K562 (cell line): Measurements from ENCODE around the gene SV2C. TPM values are rescaled to one million over a fixed set of nuclear protein-coding genes. Genes with fewer than 3 reads are reported as not detected.

Experiments used
- ATAC-seq: fragments of 200-7000 bp; cut with Tn5 transposase; 3 replicates; pipeline ENCODE4 v1.9.1; 2020; ENCODE audit warnings: moderate library complexity
- BruUV-seq: library from RNA; stranded (reverse); fragments of 400-500 nt; replicated peaks from 2 replicates; lab custom pipeline; 2021; lab: Mats Ljungman, UMichigan
- CTCF ChIA-PET: fragments of 300-600 bp; formaldehyde crosslinking; extraction: SDS; loops from one replicate; lab custom pipeline; 2021; ENCODE audit warnings: low intra/inter-chr PET ratio; lab: Yijun Ruan, JAX
- POLR2A ChIA-PET: fragments of 300-600, 350-650 bp; sonication (Branson Sonifier 250); formaldehyde crosslinking; extraction: SDS; loops from one replicate; lab custom pipeline; 2021; ENCODE audit warnings: antibody characterized with exemption, inconsistent platforms; lab: Yijun Ruan, JAX
- DNase-seq, 4 experiments: peaks; one replicate each; pipeline versions ENCODE4 v3.0.0 to v3.0.0-alpha.2; 2011 to 2018; ENCODE audit warnings: low spot score in 3 of 4, mixed read lengths in 3 of 4; ENCODE audit errors: extremely low read depth in 1 of 4
- FAIRE-seq: peaks from 2 replicates; lab custom pipeline; 2011; peaks lifted over from hg19 to GRCh38; lab: Jason Lieb, UNC
- H2AFZ ChIP-seq: 2 replicates; pipeline ENCODE4 v1.6.0; 2011; ENCODE audit warnings: low read depth, low read length, control low read depth, inconsistent platforms
- H3K27ac ChIP-seq: fragments of 200-600 bp; 3 replicates; pipeline ENCODE4 v1.8.0; 2011; ENCODE audit warnings: low read depth, mild to moderate bottlenecking, control low read depth, inconsistent platforms, low read length, moderate library complexity, mixed read lengths; ENCODE audit errors: extremely low read depth
- H3K27me3 ChIP-seq, 2 experiments: fragments of 300-600 bp in 1 of 2; 2 replicates in 1 of 2; 3 replicates in 1 of 2; pipeline versions ENCODE4 v1.6.0 to v1.8.0; 2011; ENCODE audit warnings: inconsistent platforms in 2 of 2, low read length in 2 of 2, mild to moderate bottlenecking in 1 of 2, mixed read lengths in 1 of 2, moderate library complexity in 1 of 2; ENCODE audit not compliant: control insufficient read depth in 2 of 2, insufficient read depth in 2 of 2
- H3K36me3 ChIP-seq: fragments of 300-600 bp; 3 replicates; pipeline ENCODE4 v1.8.0; 2011; ENCODE audit warnings: mild to moderate bottlenecking, low read length, inconsistent platforms; ENCODE audit not compliant: control insufficient read depth, insufficient read depth
- H3K4me1 ChIP-seq, 2 experiments: fragments of 200-600 bp in 1 of 2; replicated peaks in 1 of 2; 2 replicates in 1 of 2; 3 replicates in 1 of 2; pipeline versions ENCODE4 v1.5.1 to v1.8.0; 2011; ENCODE audit warnings: inconsistent platforms in 2 of 2, low read length in 2 of 2, mild to moderate bottlenecking in 1 of 2, mixed read lengths in 1 of 2, moderate library complexity in 1 of 2; ENCODE audit not compliant: control insufficient read depth in 2 of 2, insufficient read depth in 2 of 2
- H3K4me2 ChIP-seq: 2 replicates; pipeline ENCODE4 v1.6.1; 2011; ENCODE audit warnings: low read length, control low read depth, inconsistent platforms, mixed read lengths; ENCODE audit not compliant: insufficient read depth
- H3K4me3 ChIP-seq: fragments of 200-600 bp; sonication (generic), shearing (Covaris generic); 2 replicates; pipeline ENCODE4 v1.5.1; 2016; ENCODE audit warnings: control low read depth, inconsistent platforms
- H3K79me2 ChIP-seq: fragments of 200-600 bp; 3 replicates; pipeline ENCODE4 v1.8.0; 2011; ENCODE audit warnings: low read length, inconsistent platforms; ENCODE audit not compliant: control insufficient read depth, insufficient read depth
- H3K9ac ChIP-seq, 2 experiments: 2 replicates each; pipeline versions ENCODE4 v1.6.0 to v1.6.1; 2011; ENCODE audit warnings: low read depth in 2 of 2, low read length in 2 of 2, control low read depth in 1 of 2, inconsistent platforms in 1 of 2, mild to moderate bottlenecking in 1 of 2, mixed read lengths in 1 of 2; ENCODE audit not compliant: insufficient read depth in 1 of 2
- H3K9me1 ChIP-seq: one replicate; pipeline ENCODE4 v1.6.0; 2011; ENCODE audit warnings: inconsistent platforms, mild to moderate bottlenecking, low read length, moderate library complexity; ENCODE audit not compliant: control insufficient read depth, insufficient read depth
- H3K9me3 ChIP-seq: replicated peaks from 2 replicates; pipeline ENCODE4 v1.5.1; 2011; ENCODE audit warnings: low read depth, low read length, inconsistent platforms; ENCODE audit not compliant: control insufficient read depth, insufficient read depth
- H4K20me1 ChIP-seq: replicated peaks from 2 replicates; pipeline ENCODE4 v1.6.1; 2011; ENCODE audit warnings: low read length, inconsistent platforms, mixed read lengths; ENCODE audit not compliant: control insufficient read depth, insufficient read depth
- BDP1 ChIP-seq: IDR thresholded peaks from 3 replicates; pipeline ENCODE4 v1.6.1; 2011; ENCODE audit not compliant: insufficient read length, insufficient read depth
- BRD4 ChIP-seq: fragments of 200-600 bp; sonication (generic); IDR thresholded peaks from 2 replicates; pipeline ENCODE4 v1.6.1; 2017; ENCODE audit warnings: inconsistent platforms
- ELF4 ChIP-seq: fragments of 450-650 bp; formaldehyde crosslinking; IDR thresholded peaks from 2 replicates; pipeline ENCODE4 v1.4.0; 2022; ENCODE audit warnings: missing genetic modification characterization
- ERF ChIP-seq: fragments of 450-650 bp; formaldehyde crosslinking; IDR thresholded peaks from 2 replicates; pipeline ENCODE4 v1.4.0; 2020; ENCODE audit warnings: mild to moderate bottlenecking, mixed read lengths
- ESRRA ChIP-seq: fragments of 450-650 bp; IDR thresholded peaks from 2 replicates; pipeline ENCODE4 v1.6.1; 2014; ENCODE audit warnings: low read depth, mild to moderate bottlenecking, moderate library complexity, borderline replicate concordance
- FOXA1 ChIP-seq: fragments of 450-650 bp; IDR thresholded peaks from 2 replicates; pipeline ENCODE4 v1.6.1; 2016; ENCODE audit warnings: mild to moderate bottlenecking, borderline replicate concordance
- HCFC1 ChIP-seq: IDR thresholded peaks from 2 replicates; pipeline ENCODE4 v1.6.1; 2012; ENCODE audit warnings: low read depth, low read length, improper control_type of control experiment
- KAT8 ChIP-seq: fragments of 450-650 bp; IDR thresholded peaks from 2 replicates; pipeline ENCODE4 v1.6.1; 2016; ENCODE audit warnings: low read depth, mild to moderate bottlenecking
- MAFK ChIP-seq: IDR thresholded peaks from 2 replicates; pipeline ENCODE4 v1.6.1; 2011; ENCODE audit warnings: low read length, improper control_type of control experiment
- ZBTB8A ChIP-seq: fragments of 450-650 bp; IDR thresholded peaks from 2 replicates; pipeline ENCODE4 v1.6.1; 2018; ENCODE audit warnings: mild to moderate bottlenecking, moderate library complexity; ENCODE audit not compliant: partially characterized antibody
- ZNF212 ChIP-seq: fragments of 450-650 bp; formaldehyde crosslinking; IDR thresholded peaks from 2 replicates; pipeline ENCODE4 v1.4.0; 2020; ENCODE audit warnings: mild to moderate bottlenecking
- ZNF586 ChIP-seq: fragments of 450-650 bp; formaldehyde crosslinking; conservative IDR thresholded peaks from 2 replicates; pipeline ENCODE4 v1.4.0; 2020; ENCODE audit warnings: mild to moderate bottlenecking, moderate library complexity
- WGBS: fragments of 100-300 bp; shearing (Covaris generic); methylation state at CpG from one replicate; pipeline ENCODE4 v1.1.6; 2016; ENCODE audit warnings: low coverage, mixed read lengths; ENCODE audit not compliant: insufficient coverage; ENCODE audit errors: missing lambda C conversion rate; 5-methylcytosine and 5-hydroxymethylcytosine counted together
- in situ Hi-C: fragments of 300-500 bp; cut with MboI; formaldehyde crosslinking; loops from 4 replicates; pipeline ENCODE4 v1.15.0; 2018; ENCODE audit warnings: inconsistent platforms, mixed read lengths
- intact Hi-C: fragments of 100-400 bp; cut with micrococcal nuclease; formaldehyde crosslinking; loops from 2 replicates; pipeline ENCODE4 v1.14.2; 2022
- polyA plus RNA-seq, 8 experiments: library from polyadenylated mRNA; depleted of rRNA in 4 of 8; stranded (reverse) in 5 of 8; unstranded in 3 of 8; fragments of >200 nt; fragmentation: Nextera tagmentation in 2 of 8; fragmentation: Illumina TruSeq in 1 of 8; extraction: Ambion mirVana in 2 of 8; extraction: Trizol in 1 of 8; gene quantifications; 2 replicates each; pipeline versions ENCODE4 v1.2.1 to v1.2.3, GENCODE V29; 2011 to 2014; ENCODE audit warnings: inconsistent platforms in 1 of 8, missing spikeins in 1 of 8
- total RNA-seq, 7 experiments: library from RNA; depleted of rRNA in 6 of 7; stranded (reverse); fragments of >200 nt in 6 of 7; fragmentation: Illumina TruSeq in 2 of 7; extraction: Trizol in 2 of 7; gene quantifications; 2 replicates each; pipeline versions ENCODE4 v1.2.1 to v1.2.3, GENCODE V29; 2011 to 2021; ENCODE audit warnings: low replicate concordance in 1 of 7
- TF ChIP-seq, protein P1 (sequence below): fragments of 450-650 bp; conservative IDR thresholded peaks from 2 replicates; pipeline ENCODE4 v1.6.1; 2016; ENCODE audit warnings: missing genetic modification characterization, low read depth, mild to moderate bottlenecking, control low read depth, missing compliant biosample characterization

Gene SV2C
- total and polyA plus RNA-seq, 9 of the 15 experiments (the other 6 are each of a cell fraction or from before 2014, with no cell fraction given), result 0.05 TPM; not detected in 8

DNA sequence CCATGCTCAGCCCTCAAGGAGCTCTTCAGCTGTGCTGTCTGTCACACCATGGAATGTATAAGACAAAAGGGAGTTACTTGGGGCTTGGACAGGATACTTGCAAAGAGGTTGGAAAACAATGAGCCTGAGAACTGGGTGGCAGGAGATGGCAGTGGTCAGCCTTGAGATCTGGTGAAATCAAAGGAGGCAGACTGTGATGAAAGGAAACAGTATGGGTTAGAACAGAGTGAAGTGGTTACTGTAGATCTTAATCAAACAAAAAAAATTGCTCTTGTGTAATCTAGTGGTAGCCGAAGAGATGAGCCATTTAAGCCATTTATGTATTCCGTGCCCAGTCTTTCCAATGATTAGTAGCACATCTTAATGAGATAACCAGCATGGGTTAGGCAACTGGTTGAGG is 142.2 kb downstream of the SV2C start:
- Histone ChIP-seq H3K79me2 (no peaks in the 10 kb centered on the region), H3K9me3 (no peaks in the 10 kb centered on the region), H3K4me1 (no peaks in the 10 kb centered on the region; a peak in 2 of 5 replicates), H3K9ac (no peak overlapping the region), H2AFZ (no peak overlapping the region), H3K4me2 (no peak overlapping the region), H3K36me3 (no peaks in the 10 kb centered on the region), H3K27me3 (peaks cover 5 to 13% of the 10 kb centered on the region in 2 experiments; a peak in 4 of 5 replicates), H3K27ac (no peak overlapping the region), H3K9me1 (no peaks in the 10 kb centered on the region), H3K4me3 (no peak overlapping the region), H4K20me1 (no peaks in the 10 kb centered on the region)
- BruUV-seq, result no TSS peak
- intact Hi-C loops (no loop called here), in situ Hi-C loops (no loop called here)
- ChIA-PET CTCF (no interaction called here), POLR2A (interaction anchor here (1.0 kb wide), 1 partner anchor 11 kb away, joined by 3 read pairs; no protein-coding TSS in a partner anchor)
- no peak for DNase-seq
- WGBS, result 0% methylated on average over 2 of the region's 2 CpGs
- no peak for ATAC-seq
- TF ChIP-seq KAT8, result no peak
- no peak for TF ChIP-seq ESRRA
- TF ChIP-seq HCFC1, result no peak
- TF ChIP-seq ZNF212 (CRISPR knock-in tag), result no peak
- TF ChIP-seq ZBTB8A, result no peak
- TF ChIP-seq ELF4 (CRISPR knock-in tag), result no peak
- TF ChIP-seq, protein P1, sequence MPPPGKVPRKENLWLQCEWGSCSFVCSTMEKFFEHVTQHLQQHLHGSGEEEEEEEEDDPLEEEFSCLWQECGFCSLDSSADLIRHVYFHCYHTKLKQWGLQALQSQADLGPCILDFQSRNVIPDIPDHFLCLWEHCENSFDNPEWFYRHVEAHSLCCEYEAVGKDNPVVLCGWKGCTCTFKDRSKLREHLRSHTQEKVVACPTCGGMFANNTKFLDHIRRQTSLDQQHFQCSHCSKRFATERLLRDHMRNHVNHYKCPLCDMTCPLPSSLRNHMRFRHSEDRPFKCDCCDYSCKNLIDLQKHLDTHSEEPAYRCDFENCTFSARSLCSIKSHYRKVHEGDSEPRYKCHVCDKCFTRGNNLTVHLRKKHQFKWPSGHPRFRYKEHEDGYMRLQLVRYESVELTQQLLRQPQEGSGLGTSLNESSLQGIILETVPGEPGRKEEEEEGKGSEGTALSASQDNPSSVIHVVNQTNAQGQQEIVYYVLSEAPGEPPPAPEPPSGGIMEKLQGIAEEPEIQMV (tag), result no peak
- TF ChIP-seq BDP1, result no peak
- no peak for TF ChIP-seq ZNF586 (CRISPR knock-in tag)
- TF ChIP-seq FOXA1, result no peak
- no peak for TF ChIP-seq MAFK
- no peak for TF ChIP-seq ERF (CRISPR knock-in tag)
- no peak for TF ChIP-seq BRD4
- no peak for FAIRE-seq
